Raji (cell line): ENCODE data around the gene ACP2.

ENCODE experiments used
- POLR2A ChIP-seq: IDR thresholded peaks from 2 replicates; pipeline ENCODE4 v1.6.1; 2011; ENCODE audit warnings: low read depth, low read length, control low read depth; ENCODE audit not compliant: insufficient read depth

The ACP2 gene

GRCh38 chr11:47257177-47257516 lies 8.5 kb upstream of the ACP2 start:
- no peak for TF ChIP-seq POLR2A

GRCh38 chr11:47256374-47256773 lies 7.8 kb upstream of the ACP2 start:
- no peak for TF ChIP-seq POLR2A

DNA sequence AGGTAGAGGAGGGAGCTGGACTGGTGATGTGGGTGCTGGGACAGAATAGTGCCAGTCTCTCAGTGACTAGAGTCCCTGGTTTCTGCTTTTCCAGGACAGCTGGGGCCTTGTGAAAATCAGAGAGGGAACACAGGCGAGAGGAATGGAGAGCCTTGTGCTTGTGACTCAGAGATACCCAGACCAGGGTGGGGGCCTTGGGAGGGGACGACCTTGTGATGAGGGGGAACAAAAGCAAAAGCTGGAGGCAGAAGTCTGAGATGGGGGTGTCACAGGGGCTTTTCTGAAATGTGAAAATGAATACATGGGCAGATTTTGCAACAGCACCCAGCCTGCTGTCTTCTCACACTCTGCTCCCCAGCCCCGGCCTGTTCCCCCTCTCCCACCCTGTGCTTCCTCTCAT lies 5.8 kb upstream of the ACP2 start:
- TF ChIP-seq POLR2A, result no peak

GRCh38 chr11:47253660-47254059 lies 5.0 kb upstream of the ACP2 start:
- TF ChIP-seq POLR2A, result no peak

DNA sequence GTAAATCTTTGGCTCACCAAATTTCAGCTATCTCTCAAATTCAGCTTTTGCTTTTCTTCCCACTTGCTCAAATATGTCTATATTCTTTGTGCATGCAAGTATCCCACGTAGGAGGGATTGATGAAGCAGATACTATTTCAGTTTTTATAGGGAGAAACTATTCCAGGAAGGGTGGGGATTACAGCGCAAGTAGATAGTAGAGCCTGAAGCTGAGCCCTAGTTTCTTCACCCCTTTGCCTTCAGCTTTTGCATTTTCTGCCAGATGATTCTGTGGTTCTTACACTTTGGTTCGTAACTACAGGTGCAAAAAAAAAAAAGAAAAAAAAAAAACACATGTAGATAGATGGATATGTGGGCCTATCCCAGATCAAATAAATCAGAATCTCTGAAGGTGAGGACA lies 3.1 kb upstream of the ACP2 start:
- TF ChIP-seq POLR2A, result no peak

GRCh38 chr11:47249378-47249715 lies 733 bp upstream of the ACP2 start:
- no peak for TF ChIP-seq POLR2A

DNA sequence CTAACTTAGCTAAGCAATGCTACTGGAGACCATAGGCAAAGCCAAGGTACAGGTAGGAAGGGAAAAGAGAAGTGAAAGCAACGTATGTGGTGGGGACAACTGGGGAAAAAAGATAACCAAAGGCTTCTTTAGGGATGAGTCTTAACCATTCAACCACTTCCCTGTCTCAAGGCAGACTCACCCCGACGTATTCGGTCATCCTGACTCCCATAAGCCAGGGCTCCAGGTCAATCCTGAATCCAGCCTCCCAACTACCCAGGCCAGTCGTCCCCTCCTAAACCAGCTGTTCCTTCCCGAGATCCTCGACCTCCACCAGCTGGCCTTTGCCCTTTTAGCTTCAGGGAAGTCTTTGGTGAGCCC lies 330 bp downstream of the ACP2 start:
- TF ChIP-seq POLR2A, result no peak

DNA sequence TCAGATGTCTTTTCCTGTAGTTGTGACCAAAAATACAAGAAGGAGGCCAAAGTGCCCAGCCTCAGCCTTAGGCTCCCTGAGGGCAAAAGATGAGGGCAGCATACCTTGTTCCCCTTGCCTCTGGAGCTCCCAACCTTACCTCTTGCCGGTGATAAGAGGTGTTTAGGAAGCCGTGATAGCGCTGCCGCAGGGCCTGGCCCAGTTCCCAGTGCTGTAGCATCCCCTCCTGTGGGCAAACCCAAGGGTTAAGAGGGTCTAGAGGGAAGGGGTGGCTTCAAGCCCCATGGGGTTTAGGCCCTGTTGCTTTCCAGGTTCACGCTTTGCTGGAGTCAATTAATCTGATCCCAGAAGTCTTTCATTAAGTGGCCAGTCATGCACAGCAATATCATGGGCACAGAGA lies 1.1 kb downstream of the ACP2 start:
- TF ChIP-seq POLR2A, result no peak

GRCh38 chr11:47245611-47246357 lies 2.8 kb downstream of the ACP2 start:
- TF ChIP-seq POLR2A, result no peak

- TF ChIP-seq POLR2A, result no peak
These were observed 3.9 kb downstream of the ACP2 start for GRCh38 chr11:47244448-47245350.

DNA sequence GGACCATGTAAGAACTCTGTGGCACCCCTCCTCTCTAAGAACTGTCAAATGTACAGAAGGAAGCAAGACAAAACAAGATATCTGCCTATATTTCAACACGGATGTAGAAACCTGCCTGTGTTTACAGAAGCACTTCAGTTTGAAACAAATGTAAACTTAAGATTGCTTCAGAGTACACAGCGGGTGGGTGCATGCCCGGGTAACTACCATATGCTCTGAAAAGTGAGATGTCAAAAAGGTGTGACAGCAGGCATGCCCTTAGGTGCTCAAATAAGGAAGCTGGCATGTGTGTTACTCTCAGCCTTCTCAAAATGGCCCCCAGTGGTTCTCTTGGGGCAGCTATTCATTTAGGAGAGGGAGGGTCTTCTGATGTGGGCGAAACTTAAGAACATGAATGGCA lies 5.2 kb downstream of the ACP2 start:
- no peak for TF ChIP-seq POLR2A

DNA sequence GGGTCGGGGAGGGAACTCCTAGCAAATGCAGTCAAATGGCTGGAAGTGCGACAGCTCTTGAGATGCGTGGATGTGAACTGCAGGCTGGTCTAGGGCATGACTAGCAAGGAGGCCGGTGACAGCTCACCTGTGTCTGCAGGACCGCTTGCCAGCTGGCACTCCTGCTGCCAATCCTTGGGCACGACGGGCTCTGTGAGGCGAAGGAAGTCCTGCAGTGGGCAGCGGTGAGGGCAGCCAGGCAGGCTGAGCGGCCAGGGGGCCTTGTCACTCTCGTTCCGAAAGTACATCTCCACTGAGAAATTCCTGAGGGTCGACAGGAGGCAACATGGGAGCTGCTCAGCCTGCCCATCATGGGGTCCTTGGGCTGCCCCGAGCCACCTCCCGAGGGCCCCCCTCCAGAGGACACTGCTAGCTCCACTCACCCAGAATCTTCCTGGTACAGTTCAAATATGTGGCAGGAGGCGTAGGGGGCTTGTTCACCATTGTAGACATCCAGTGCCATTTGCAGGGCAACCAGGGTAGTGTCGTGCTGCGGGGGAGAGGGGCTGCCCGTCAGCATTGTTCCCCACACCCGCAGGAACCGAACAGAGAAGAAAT lies 5.9 kb downstream of the ACP2 start:
- no peak for TF ChIP-seq POLR2A

- no peak for TF ChIP-seq POLR2A
These were observed 6.7 kb downstream of the ACP2 start for GRCh38 chr11:47241841-47242301.

- 0 out of 2 replicates have a peak, but pooled peaks have one; percentile 12 for TF ChIP-seq POLR2A
These were observed 8.8 kb downstream of the ACP2 start for GRCh38 chr11:47239852-47240251.

GRCh38 chr11:47236482-47236881 lies 12.1 kb downstream of the ACP2 start:
- no peak for TF ChIP-seq POLR2A

- no peak for TF ChIP-seq POLR2A
These were observed 13.5 kb downstream of the ACP2 start for GRCh38 chr11:47235163-47235562.
